T-helper 9 cell (primary cell): ENCODE results near the gene SLC35A1.

Source experiments
- DNase-seq: peaks from one replicate; pipeline ENCODE4 v3.0.0-alpha.2; 2020

SLC35A1 gene

GRCh38 chr6:87529221-87529620 is 56.4 kb downstream of the SLC35A1 start:
- DNase-seq, result no peak

GRCh38 chr6:87534377-87535047 is 61.7 kb downstream of the SLC35A1 start:
- DNase-seq, result no peak

GRCh38 chr6:87538510-87539260 is 65.9 kb downstream of the SLC35A1 start:
- no peak for DNase-seq

GRCh38 chr6:87539554-87539953 is 66.8 kb downstream of the SLC35A1 start:
- no peak for DNase-seq

GRCh38 chr6:87540539-87540938 is 67.8 kb downstream of the SLC35A1 start:
- DNase-seq, result no peak

GRCh38 chr6:87541041-87541440 is 68.3 kb downstream of the SLC35A1 start:
- DNase-seq, result no peak

GRCh38 chr6:87541744-87542143 is 69.0 kb downstream of the SLC35A1 start:
- no peak for DNase-seq

GRCh38 chr6:87543696-87544473 is 71.1 kb downstream of the SLC35A1 start:
- no peak for DNase-seq

GRCh38 chr6:87544474-87544735 is 71.6 kb downstream of the SLC35A1 start:
- DNase-seq, result no peak

- DNase-seq, result no peak
Observed at GRCh38 chr6:87551799-87552198, 79.0 kb downstream of the SLC35A1 start.

- DNase-seq, result no peak
Observed at GRCh38 chr6:87553159-87553765, 80.5 kb downstream of the SLC35A1 start.

GRCh38 chr6:87555506-87555905 is 82.7 kb downstream of the SLC35A1 start:
- DNase-seq, result no peak

- no peak for DNase-seq
Observed at GRCh38 chr6:87558446-87558845, 85.7 kb downstream of the SLC35A1 start.

- no peak for DNase-seq
Observed at GRCh38 chr6:87561017-87561416, 88.2 kb downstream of the SLC35A1 start.
